Activated T-cell treated with anti-CD3 and anti-CD28 coated beads for 48 hours (primary cell): Measurements from ENCODE around the gene TOMM70.
"Not testable (repeated sequence)": the region's sequence is repeated elsewhere in the genome, so short reads cannot be mapped to it uniquely, and the experiment has no call there.

Experiments
- DNase-seq: peaks from one replicate; pipeline ENCODE4 v3.0.0-alpha.2; 2020; ENCODE audit warnings: low read depth

Gene TOMM70

DNA sequence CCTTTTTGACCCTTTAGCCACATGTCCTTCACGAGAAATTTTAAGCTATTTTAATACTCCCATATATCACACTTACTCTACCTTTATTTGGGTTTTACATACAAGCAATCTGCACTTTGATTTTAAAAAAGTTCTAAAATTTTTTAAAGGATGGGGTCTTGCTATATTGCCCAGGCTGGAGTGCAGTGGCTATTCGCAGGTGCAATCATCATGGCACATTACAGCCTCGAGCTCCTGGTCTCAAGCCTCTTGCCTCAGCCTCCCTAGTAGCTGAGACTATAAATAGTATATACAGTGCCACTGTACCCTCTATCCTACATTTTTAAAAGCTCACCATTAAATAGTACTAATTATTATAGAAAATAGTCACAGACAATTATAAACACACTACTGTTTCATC lies 36.5 kb downstream of the TOMM70 start:
- DNase-seq, result no peak

GRCh38 chr3:100361897-100362296 lies 39.0 kb downstream of the TOMM70 start:
- no peak for DNase-seq

DNA sequence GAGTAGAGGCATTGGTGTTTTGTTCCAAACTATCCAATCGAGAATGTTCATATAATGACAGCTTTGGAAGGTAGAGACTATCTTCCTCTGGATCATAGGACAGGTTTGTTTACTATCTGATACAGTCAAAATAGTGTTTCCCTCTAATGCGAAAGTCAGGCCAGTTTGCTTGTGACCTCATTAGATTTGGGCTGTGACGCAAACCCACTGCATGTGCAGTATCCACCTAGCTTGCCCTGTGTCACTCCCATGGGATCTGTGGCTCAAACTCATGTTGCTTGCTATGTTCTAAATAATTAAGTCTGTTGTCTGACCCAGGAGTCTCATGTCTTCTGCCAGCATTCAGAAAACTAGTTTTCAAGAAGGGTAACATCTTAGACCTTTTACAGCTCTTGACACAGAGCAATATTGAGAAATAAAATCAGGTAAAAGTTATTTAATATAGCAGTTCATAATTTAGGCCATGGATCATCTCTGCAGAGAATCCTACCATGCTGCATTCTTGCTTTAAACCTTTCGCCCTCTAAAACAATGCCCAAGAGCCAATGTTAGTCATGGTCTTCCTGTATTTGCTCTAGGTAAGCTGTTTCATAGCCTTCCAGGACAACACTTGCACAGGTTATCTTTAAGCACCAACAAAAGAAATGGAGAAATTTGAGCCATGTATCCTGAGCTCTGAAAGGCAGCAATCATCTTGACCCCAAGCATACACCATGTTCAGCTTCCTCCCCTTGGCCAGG lies 40.0 kb downstream of the TOMM70 start:
- no peak for DNase-seq

DNA sequence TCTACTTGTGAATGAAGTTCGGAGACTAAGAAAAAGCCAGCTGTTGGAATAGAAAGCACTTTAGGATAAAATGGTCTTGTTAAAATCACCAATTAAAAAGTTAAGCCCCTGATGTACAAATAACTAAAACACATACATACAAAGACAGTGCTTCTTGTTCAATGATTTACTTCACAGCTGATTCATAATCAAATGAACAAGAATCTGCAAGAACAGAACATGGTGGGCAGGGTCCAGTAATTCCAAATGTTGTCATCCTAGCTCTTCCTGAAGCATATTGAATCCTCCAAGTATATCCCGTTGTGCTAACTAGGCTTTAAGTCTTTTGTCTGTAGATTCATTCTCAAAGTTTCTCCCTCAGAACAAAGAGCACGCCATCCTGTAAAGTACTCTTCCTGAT lies 41.9 kb downstream of the TOMM70 start:
- no peak for DNase-seq

DNA sequence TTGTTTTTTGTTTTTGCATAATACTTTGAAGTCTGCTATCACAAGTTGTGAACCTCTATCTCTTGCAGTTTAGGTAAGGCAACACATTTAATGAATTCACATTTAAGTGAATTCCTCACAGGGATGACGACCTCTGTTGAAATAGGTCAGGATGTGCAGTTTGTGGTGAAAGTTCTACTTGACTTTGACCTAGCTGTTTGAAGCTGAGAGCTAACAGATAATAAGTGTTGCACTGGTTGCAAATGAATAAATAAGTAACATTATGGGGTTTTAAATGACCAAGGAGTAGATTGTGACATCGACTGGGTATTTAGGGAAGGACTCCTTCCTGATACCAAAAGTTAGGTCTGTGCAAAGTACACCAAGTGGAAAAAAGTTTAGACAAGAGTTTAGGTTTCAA lies 42.5 kb downstream of the TOMM70 start:
- no peak for DNase-seq

DNA sequence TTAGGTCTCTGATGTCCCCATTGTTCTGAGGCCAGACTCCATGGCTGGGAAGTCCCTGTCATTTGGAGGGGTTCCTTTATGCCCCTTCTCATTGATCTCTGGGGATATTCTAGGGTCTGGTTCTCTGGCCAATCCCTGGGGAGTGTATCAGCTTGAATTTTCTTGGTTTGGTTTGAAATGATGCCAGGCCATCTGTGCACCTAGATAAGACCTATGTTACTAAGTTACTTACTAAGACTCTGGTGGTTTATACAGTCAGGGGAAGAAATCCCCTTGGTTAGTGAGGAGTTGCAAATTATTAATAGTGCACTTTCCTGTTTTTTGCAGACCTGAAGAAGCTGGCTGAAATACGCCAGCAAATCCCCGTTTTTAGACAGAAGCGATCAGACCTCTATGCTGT lies 46.0 kb downstream of the TOMM70 start:
- no peak for DNase-seq

DNA sequence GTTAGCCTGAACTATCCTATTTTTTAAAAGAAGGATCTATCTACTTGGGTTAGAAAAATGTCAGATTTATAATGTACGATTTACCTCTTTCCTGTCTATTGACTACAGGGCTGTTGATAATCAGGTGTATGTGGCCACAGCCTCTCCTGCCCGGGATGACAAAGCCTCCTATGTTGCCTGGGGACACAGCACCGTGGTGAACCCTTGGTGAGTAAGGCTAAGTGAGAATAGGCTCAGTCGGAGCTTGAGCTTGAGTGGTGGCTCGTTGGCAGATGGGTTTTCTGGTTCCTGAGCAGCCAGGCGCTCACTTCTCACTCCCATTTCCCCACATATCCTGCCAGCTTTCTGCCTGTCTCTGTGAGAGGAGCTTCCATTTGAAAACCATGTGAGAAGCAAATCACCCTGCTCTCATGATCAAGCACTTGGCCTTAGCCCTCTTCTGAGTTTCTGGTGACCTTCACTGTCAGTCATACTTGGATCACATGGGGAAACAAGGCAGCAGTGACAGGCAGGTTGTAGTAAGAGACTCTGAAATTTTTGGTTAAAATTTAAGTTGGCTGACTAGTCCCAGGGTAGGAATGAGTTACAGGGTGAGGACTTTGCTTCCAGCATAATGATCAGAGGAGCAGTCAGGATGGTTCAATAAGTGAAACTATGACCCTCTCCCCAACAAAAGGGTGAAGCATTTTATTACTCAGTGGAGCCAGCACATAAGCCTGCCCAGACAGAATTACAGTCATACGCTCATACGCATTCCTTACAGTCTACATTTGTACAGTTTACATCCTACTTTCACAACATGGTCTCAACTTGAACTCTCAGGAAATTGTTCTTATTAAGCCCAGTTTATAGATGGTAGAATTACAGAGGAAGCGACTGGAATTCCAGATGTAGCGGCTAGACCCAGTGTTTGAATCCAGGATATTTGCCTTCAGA lies 48.3 kb downstream of the TOMM70 start:
- no peak for DNase-seq

DNA sequence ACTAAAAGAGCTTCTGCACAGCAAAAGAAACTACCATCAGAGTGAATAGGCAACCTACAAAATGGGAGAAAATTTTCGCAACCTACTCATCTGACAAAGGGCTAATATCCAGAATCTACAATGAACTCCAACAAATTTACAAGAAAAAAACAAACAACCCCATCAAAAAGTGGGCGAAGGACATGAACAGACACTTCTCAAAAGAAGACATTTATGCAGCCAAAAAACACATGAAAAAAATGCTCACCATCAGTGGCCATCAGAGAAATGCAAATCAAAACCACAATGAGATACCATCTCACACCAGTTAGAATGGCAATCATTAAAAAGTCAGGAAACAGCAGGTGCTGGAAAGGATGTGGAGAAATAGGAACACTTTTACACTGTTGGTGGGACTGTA lies 49.1 kb downstream of the TOMM70 start:
- not testable (repeated sequence) for DNase-seq

DNA sequence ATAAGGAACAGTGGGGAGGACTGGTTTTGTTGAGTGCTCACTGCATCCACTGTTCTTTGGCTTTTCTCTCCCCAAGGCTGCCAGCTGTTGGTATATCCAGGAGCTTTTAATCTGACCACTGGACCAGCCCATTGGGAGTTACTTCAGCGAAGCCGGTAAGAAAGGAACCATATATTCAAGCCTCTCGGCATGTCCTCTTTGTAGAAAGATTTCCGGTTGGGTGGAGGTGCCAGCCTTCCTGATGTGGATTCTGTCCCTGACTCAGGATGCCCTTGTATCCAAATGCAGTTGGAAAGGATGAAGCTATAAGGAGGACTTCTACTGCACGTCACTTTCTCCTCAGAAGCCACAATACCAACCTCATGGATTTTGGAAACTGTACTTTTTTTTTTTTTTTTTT lies 52.2 kb downstream of the TOMM70 start:
- no peak for DNase-seq

DNA sequence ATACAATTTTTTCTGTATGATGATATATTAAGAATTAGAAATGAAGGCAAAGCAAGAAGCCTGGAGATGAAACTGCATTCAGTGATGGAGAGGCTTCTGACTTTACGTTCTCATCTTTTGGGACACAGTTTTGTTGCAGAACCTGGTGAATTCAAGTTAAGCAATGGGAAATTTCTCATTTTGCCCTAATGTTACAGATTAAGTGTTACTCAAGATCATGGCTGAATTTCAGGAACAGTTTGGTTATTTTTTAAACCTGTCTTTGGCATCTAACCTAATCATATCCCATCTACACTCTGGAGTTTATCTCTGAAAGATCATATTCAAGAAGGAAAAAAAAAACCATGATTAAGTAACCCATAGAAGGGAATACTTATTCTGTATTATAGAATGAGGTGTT lies 60.4 kb downstream of the TOMM70 start:
- no peak for DNase-seq

- DNase-seq, result no peak
Observed at GRCh38 chr3:100339786-100340185, 61.1 kb downstream of the TOMM70 start.

- no peak for DNase-seq
Observed at GRCh38 chr3:100338911-100339310, 62.0 kb downstream of the TOMM70 start.

DNA sequence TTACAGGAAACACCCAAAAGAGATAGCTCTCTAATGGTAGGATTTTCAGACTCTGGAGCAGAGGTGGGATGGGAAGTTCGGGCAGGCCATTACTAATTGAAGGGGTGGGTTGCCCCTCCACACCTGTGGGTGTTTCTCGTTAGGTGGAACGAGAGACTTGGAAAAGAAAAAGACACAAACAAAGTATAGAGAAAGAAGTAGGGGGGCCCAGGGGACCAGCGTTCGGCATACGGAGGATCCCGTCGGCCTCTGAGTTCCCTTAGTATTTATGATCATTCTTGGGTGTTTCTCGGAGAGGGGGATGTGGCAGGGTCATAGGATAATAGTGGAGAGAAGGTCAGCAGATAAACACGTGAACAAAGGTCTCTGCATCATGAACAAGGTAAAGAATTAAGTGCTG lies 64.7 kb downstream of the TOMM70 start:
- not testable (repeated sequence) for DNase-seq

- DNase-seq, result peak; percentile 11
Observed at GRCh38 chr3:100335434-100335833, 65.5 kb downstream of the TOMM70 start.

- peak; percentile 82 for DNase-seq
Observed at GRCh38 chr3:100334488-100335351, 66.2 kb downstream of the TOMM70 start, which contains the start of gene NIT2. Gene NIT2, plus strand, starts transcription at chr3:100334757. Its CDS starts 35 bp downstream, at chr3:100334792.

DNA sequence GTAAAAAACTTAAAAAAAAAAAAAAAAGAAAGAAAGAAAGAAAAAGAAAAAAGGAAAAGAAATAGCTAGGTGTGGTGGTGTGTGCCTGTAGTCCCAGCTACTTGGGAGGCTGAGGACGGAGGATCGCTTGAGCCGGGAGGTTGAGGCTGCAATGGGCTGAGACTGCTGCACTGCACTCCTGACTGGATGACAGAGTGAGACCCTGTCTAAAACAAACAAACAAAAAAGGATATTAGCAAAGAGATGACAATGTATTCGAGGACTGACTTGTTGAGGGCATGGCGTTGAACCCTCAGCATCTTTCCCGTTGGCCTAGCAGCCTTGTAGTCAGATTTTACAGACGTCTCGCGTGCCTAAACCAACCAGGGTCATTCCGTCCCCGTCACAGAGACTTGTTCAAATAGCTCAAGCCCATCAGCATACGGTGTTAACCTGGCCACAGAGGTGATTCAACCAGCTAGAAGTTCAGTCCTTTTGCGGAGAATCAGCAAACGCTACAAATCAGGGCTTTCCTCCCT lies 66.9 kb downstream of the TOMM70 start:
- DNase-seq, result no peak

DNA sequence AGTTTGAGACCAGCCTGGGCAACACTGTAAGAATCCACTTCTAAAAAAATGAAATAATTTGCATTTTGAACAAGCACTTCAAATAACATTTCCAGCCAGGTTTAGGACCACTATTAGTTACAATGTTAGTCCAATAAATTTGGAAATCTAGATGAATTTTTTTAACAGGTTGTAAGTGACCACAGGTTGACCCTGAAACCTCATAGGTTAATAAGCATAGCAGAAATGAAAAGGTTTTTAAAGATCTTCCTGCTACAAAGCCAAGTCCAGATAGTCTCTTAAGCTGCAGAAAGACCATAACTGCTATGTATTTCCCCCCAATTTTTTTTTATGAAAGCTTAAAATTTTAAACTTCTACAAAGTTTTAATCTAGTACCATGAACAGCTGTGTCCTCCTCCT lies 67.8 kb downstream of the TOMM70 start:
- no peak for DNase-seq

- DNase-seq, result no peak
Observed at GRCh38 chr3:100331660-100332059, 69.2 kb downstream of the TOMM70 start.

- DNase-seq, result no peak
Observed at GRCh38 chr3:100330651-100331050, 70.2 kb downstream of the TOMM70 start.

DNA sequence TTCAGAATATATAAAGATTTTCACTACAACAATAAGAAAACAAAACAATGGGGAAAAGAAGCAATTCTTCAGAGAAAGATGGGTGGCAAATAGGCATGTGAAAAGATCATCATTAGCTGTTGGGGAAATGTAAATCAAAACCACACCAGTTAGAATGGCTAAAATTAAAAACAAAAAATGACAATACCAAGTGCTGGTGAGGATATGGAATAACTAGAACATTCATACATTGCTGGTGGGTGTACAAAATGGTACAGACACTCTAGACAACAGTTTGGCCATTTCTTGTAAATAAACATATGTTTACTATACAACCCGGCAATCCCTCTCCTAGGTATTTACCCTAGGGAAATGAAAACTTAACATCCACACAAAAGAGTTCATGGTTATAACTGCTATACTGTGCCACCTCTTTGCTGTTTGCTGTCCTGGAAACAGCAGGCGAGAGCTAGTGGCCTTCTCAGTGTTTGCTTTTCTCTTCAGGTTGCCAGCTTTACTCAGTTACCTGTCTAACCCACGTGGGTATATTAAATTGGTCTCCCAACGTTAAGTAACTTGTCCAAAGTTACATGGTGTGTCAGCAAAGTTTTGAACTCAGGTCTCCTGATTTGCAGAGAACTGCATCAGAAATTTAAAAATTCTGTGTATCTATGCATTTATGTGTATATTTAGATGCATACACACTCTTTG lies 70.9 kb downstream of the TOMM70 start:
- no peak for DNase-seq

DNA sequence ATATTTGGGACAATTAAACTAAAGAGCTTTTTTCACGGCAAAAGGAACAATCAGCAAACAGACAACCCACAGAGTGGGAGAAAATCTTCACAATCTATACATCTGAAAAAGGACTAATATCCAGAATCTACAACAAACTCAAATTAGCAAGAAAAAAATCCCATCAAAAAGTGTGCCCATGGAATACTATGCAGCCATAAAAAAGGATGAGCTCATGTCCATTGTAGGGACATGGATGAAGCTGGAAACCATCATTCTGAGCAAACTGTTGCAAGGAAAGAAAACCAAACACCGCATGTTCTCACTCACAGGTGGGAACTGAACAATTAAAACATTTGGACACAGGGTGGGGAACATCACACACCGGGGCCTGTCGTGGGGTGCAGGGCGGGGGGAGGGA lies 73.5 kb downstream of the TOMM70 start:
- DNase-seq, result not testable (repeated sequence)
